Measurements from ENCODE around the gene MLXIP. TPM values are rescaled to one million over a fixed set of nuclear protein-coding genes. Genes with fewer than 3 reads are reported as not detected.

MLXIP gene
- total RNA-seq, 2 donors from 2014 or later: 13.1 to 57.7 TPM

DNA sequence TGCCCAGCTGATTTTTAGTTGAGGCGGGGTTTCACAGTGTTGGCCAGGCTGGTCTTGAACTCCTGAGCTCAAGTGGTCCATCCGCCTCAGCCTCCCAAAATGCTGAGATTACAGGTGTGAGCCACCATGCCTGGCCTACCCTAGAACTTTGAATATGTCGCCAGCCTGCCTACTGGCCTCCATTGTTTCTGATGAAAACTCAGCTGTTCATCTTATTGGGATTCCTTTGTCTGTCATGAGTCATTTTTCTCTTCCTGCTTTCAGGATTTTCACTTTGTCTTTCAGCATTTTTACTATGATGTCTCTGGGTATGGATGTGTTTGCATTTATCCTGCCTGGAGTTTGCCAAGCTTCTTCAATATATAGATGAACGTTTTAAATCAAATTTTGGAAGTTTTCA is 116.8 kb downstream of the MLXIP start:
- Histone ChIP-seq H3K9me3 (no peaks in the 10 kb centered on the region), H3K27ac (no peak overlapping the region), H3K4me3 (no peak overlapping the region), H3K36me3 (no peaks in the 10 kb centered on the region), H3K4me1 (replicated peaks) (no peaks in the 10 kb centered on the region), H3K27me3 (replicated peaks; ENCODE audit: insufficient read depth) (no peaks in the 10 kb centered on the region)
- no peak for DNase-seq (ENCODE audit: low spot score)
- TF ChIP-seq POLR2AphosphoS5 (IDR thresholded peaks at IDR 0.05) (no peak), POLR2A (IDR thresholded peaks at IDR 0.05) (no peak)
- TF ChIP-seq, protein P1, sequence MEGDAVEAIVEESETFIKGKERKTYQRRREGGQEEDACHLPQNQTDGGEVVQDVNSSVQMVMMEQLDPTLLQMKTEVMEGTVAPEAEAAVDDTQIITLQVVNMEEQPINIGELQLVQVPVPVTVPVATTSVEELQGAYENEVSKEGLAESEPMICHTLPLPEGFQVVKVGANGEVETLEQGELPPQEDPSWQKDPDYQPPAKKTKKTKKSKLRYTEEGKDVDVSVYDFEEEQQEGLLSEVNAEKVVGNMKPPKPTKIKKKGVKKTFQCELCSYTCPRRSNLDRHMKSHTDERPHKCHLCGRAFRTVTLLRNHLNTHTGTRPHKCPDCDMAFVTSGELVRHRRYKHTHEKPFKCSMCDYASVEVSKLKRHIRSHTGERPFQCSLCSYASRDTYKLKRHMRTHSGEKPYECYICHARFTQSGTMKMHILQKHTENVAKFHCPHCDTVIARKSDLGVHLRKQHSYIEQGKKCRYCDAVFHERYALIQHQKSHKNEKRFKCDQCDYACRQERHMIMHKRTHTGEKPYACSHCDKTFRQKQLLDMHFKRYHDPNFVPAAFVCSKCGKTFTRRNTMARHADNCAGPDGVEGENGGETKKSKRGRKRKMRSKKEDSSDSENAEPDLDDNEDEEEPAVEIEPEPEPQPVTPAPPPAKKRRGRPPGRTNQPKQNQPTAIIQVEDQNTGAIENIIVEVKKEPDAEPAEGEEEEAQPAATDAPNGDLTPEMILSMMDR (IDR thresholded peaks at IDR 0.05): no peak
- WGBS: 92% methylated on average over 4 of the region's 4 CpGs
- intact Hi-C loops (cut with DNase I): no loop called here

Other genes starting within 250 kb of the MLXIP start
- gene HPD, start 219.9 kb upstream of the MLXIP start, total RNA-seq: 1 to 10 TPM in 1 of 2 donors, under 1 TPM in 1; 0.41 to 4.0 TPM
- 10 to 100 TPM; 68.2 to 73.3 TPM for gene PSMD9, start 190.0 kb upstream of the MLXIP start, total RNA-seq
- gene CFAP251, start 160.2 kb upstream of the MLXIP start, total RNA-seq: 1 to 10 TPM in 1 of 2 donors, under 1 TPM in 1; 0.55 to 4.5 TPM
- gene BCL7A, start 56.9 kb upstream of the MLXIP start, total RNA-seq: 10 to 100 TPM; 10.3 to 15.4 TPM
- not detected for gene IL31, start 95.5 kb downstream of the MLXIP start, total RNA-seq
- 1 to 10 TPM; 1.2 to 5.7 TPM for gene LRRC43, start 104.4 kb downstream of the MLXIP start, total RNA-seq
- gene B3GNT4, start 125.0 kb downstream of the MLXIP start, total RNA-seq: 1 to 10 TPM in 1 of 2 donors, under 1 TPM in 1; 0.64 to 5.1 TPM
- gene DIABLO, start 147.3 kb downstream of the MLXIP start, total RNA-seq: 100 to 1,000 TPM in 1 of 2 donors, 10 to 100 TPM in 1; 54.1 to 132 TPM
- gene VPS33A, start 187.7 kb downstream of the MLXIP start, total RNA-seq: 10 to 100 TPM; 11.3 to 23.9 TPM

Measured in prostate gland (tissue), 2 donors.